ENCODE results near the gene MYO1F. TPM values are rescaled to one million over a fixed set of nuclear protein-coding genes. Genes with fewer than 3 reads are reported as not detected.
A peak's percentile ranks its signal among the peaks of the same experiment; 100 is the strongest.

The MYO1F gene
- polyA plus RNA-seq, 2 of the 4 experiments (the other 2 are of a cell fraction), result 0.23 to 0.37 TPM

GRCh38 chr19:8585894-8586750 is 8.9 kb upstream of the MYO1F start:
- TF ChIP-seq SMC3 (IDR thresholded peaks at IDR 0.05) (peak; percentile 32; the same call in 2 of the 3 replicates), ZSCAN20 (CRISPR knock-in tag; IDR thresholded peaks at IDR 0.05) (no peak), RAD21 (conservative IDR thresholded peaks at IDR 0.05 in 1 of 2, IDR thresholded peaks at IDR 0.05 in 1 of 2) (peak in 1 of 2 experiments; percentile 39; a peak in 1 of 5 replicates), CHD2 (IDR thresholded peaks at IDR 0.05; ENCODE audit: low read length, partially characterized antibody) (no peak)
- TF ChIP-seq, protein P1, sequence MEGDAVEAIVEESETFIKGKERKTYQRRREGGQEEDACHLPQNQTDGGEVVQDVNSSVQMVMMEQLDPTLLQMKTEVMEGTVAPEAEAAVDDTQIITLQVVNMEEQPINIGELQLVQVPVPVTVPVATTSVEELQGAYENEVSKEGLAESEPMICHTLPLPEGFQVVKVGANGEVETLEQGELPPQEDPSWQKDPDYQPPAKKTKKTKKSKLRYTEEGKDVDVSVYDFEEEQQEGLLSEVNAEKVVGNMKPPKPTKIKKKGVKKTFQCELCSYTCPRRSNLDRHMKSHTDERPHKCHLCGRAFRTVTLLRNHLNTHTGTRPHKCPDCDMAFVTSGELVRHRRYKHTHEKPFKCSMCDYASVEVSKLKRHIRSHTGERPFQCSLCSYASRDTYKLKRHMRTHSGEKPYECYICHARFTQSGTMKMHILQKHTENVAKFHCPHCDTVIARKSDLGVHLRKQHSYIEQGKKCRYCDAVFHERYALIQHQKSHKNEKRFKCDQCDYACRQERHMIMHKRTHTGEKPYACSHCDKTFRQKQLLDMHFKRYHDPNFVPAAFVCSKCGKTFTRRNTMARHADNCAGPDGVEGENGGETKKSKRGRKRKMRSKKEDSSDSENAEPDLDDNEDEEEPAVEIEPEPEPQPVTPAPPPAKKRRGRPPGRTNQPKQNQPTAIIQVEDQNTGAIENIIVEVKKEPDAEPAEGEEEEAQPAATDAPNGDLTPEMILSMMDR (IDR thresholded peaks at IDR 0.05), result peak; percentile 51
- H3K4me2 ChIP-seq, result no peak overlapping the region
- FAIRE-seq (no peak), ATAC-seq (peak; percentile 63 to 64), DNase-seq (ENCODE audit: low read depth in 1 of 2, low spot score in 1 of 2) (peak in 1 of 2 experiments; percentile 61)
- WGBS (ENCODE audit: missing lambda C conversion rate), result 88% methylated on average over 16 of the region's 34 CpGs
- no peaks in the 10 kb centered on the region for H3K9me3 ChIP-seq
- ChIA-PET POLR2A (no interaction called here), CTCF (interaction anchor here (0.6 to 2.7 kb wide), 12 partner anchors 8 to 1254 kb away, joined by 3 to 16 read pairs (median 4); partner anchors contain the start of gene MYO1F)
- no peak overlapping the region for H3K27ac ChIP-seq
- no peak overlapping the region for H3K4me3 ChIP-seq
- H3K4me1 ChIP-seq, result peaks cover 15% of the 10 kb centered on the region

GRCh38 chr19:8584965-8585893 is 8.0 kb upstream of the MYO1F start:
- no peak overlapping the region for H3K4me3 ChIP-seq
- no peak for TF ChIP-seq MAZ (IDR thresholded peaks at IDR 0.05; ENCODE audit: borderline replicate concordance, low read depth, low read length)
- TF ChIP-seq, protein P2, sequence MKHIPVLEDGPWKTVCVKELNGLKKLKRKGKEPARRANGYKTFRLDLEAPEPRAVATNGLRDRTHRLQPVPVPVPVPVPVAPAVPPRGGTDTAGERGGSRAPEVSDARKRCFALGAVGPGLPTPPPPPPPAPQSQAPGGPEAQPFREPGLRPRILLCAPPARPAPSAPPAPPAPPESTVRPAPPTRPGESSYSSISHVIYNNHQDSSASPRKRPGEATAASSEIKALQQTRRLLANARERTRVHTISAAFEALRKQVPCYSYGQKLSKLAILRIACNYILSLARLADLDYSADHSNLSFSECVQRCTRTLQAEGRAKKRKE (CRISPR knock-in tag; IDR thresholded peaks at IDR 0.05; ENCODE audit: low read depth), result no peak
- ChIA-PET CTCF (interaction anchor here (0.9 to 2.7 kb wide), 8 partner anchors 9 to 177 kb away, joined by 3 to 16 read pairs (median 4); partner anchors contain the start of gene MYO1F), POLR2A (interaction anchor here (0.6 kb wide), 1 partner anchor 141 kb away, joined by 3 read pairs; the partner anchor contains the start of gene HNRNPM)
- peaks cover 22% of the 10 kb centered on the region for H3K4me1 ChIP-seq
- H3K4me2 ChIP-seq, result no peak overlapping the region
- FAIRE-seq (no peak), DNase-seq (ENCODE audit: low read depth in 1 of 2, low spot score in 1 of 2) (no peak), ATAC-seq (peak in 1 of 2 experiments; percentile 10; a peak in 3 of 6 replicates)
- H3K27ac ChIP-seq, result no peak overlapping the region
- WGBS (ENCODE audit: missing lambda C conversion rate), result 90% methylated on average over 19 of the region's 71 CpGs
- H3K9me3 ChIP-seq, result no peaks in the 10 kb centered on the region

DNA sequence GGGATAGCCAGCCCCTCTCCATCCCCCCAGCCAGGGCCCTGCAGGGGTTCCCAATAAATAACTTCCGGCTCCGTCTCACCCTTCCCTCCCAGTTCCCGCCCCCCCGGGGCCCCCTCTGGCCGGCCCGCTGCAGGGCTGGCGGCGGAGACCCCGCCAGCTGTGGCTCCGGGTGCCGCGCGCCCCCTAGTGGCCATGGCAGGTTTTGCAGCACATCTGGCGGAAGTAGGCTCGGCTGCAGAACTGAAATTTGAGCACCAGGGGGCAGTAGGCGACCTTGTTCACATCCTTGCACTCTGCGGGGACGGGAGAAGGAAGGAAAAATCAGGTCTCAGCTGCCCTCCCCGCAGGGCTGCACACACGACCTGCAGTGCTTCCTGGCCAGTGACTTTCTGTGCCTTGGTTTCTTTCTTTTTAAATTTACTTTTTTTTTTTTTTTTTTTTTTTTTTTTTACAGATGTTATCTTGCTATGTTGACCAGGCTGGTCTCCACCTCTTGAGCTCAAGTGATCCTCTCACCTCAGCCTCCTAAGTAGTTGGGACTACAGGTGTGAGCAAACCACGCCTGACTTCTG is 3.6 kb upstream of the MYO1F start:
- H3K27ac ChIP-seq, result peak overlapping the region; percentile 29 to 75; a peak in 5 of 6 replicates
- DNase-seq (ENCODE audit: low read depth in 1 of 2, low spot score in 1 of 2), result peak; percentile 50 to 81
- H3K4me3 ChIP-seq, result no peak overlapping the region
- H3K4me2 ChIP-seq, result peak overlapping the region; percentile 35; the same call in 2 of the 3 replicates
- FAIRE-seq, result no peak
- CTCF ChIA-PET, result interaction anchor here (0.5 to 5.2 kb wide), 49 partner anchors 8 to 1762 kb away, joined by 3 to 60 read pairs (median 4); partner anchors contain the start of gene ZNF414
- peak; percentile 57 to 74; a peak in 5 of 6 replicates for ATAC-seq
- H3K9me3 ChIP-seq, result no peaks in the 10 kb centered on the region
- 13% methylated on average over 8 of the region's 21 CpGs for WGBS (ENCODE audit: missing lambda C conversion rate)
- POLR2A ChIA-PET, result interaction anchor here (0.6 to 3.5 kb wide), 3 partner anchors 67 to 229 kb away, joined by 3 to 18 read pairs (median 3); partner anchors contain the start of gene ZNF414
- peaks cover 30% of the 10 kb centered on the region for H3K4me1 ChIP-seq
- TF ChIP-seq ZNF302 (CRISPR knock-in tag; IDR thresholded peaks at IDR 0.05) (no peak), RFX5 (IDR thresholded peaks at IDR 0.05) (no peak), FOXS1 (CRISPR knock-in tag; IDR thresholded peaks at IDR 0.05) (no peak), HOXA7 (CRISPR knock-in tag; IDR thresholded peaks at IDR 0.05) (no peak), CHD2 (IDR thresholded peaks at IDR 0.05; ENCODE audit: low read length, partially characterized antibody) (no peak), JUNB (IDR thresholded peaks at IDR 0.05) (no peak), HMGXB4 (CRISPR knock-in tag; IDR thresholded peaks at IDR 0.05; ENCODE audit: borderline replicate concordance) (no peak), RARB (CRISPR knock-in tag; IDR thresholded peaks at IDR 0.05) (no peak), KDM5A (IDR thresholded peaks at IDR 0.05) (no peak), MAFK (IDR thresholded peaks at IDR 0.05; ENCODE audit: partially characterized antibody) (no peak), MYC (IDR thresholded peaks at IDR 0.05; ENCODE audit: borderline replicate concordance, low read length) (no peak)
- TF ChIP-seq, protein P3, sequence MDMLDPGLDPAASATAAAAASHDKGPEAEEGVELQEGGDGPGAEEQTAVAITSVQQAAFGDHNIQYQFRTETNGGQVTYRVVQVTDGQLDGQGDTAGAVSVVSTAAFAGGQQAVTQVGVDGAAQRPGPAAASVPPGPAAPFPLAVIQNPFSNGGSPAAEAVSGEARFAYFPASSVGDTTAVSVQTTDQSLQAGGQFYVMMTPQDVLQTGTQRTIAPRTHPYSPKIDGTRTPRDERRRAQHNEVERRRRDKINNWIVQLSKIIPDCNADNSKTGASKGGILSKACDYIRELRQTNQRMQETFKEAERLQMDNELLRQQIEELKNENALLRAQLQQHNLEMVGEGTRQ (IDR thresholded peaks at IDR 0.05), result no peak
- TF ChIP-seq, protein P1 (IDR thresholded peaks at IDR 0.05), result peak; percentile 96

All from A549 (cell line).